Measurements from ENCODE around the gene ENAH.

DNA sequence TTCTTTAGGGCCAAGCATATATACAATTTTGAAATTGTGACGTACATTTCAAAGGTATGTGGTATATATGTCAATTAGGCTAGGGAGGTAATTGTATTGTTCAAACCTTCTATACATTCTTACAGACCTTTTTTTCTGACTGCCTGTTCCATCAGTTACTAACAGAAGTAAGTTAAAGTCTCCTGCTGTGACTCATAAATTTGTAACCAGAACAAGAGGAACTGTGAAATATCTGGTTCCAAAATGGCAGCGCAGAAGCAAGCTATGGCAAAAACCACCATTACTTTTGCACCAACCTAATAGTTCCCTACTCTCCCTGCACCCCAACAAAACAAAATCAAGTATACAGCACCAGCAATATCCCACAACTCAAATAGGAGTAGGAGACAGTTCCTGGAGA is 93.6 kb downstream of the ENAH start:
- no peak for TF ChIP-seq POLR2A (IDR thresholded peaks at IDR 0.05)
- TF ChIP-seq, protein P1, sequence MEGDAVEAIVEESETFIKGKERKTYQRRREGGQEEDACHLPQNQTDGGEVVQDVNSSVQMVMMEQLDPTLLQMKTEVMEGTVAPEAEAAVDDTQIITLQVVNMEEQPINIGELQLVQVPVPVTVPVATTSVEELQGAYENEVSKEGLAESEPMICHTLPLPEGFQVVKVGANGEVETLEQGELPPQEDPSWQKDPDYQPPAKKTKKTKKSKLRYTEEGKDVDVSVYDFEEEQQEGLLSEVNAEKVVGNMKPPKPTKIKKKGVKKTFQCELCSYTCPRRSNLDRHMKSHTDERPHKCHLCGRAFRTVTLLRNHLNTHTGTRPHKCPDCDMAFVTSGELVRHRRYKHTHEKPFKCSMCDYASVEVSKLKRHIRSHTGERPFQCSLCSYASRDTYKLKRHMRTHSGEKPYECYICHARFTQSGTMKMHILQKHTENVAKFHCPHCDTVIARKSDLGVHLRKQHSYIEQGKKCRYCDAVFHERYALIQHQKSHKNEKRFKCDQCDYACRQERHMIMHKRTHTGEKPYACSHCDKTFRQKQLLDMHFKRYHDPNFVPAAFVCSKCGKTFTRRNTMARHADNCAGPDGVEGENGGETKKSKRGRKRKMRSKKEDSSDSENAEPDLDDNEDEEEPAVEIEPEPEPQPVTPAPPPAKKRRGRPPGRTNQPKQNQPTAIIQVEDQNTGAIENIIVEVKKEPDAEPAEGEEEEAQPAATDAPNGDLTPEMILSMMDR (IDR thresholded peaks at IDR 0.05), result no peak
- TF ChIP-seq EP300 (IDR thresholded peaks at IDR 0.05), result no peak
